GM19099 (cell line): ENCODE measurements around the gene BHLHE40.
A peak's percentile ranks its signal among the peaks of the same experiment; 100 is the strongest.

ENCODE experiments used
- POLR2A ChIP-seq: IDR thresholded peaks from 3 replicates; pipeline ENCODE4 v1.6.1; 2011; ENCODE audit warnings: low read depth; ENCODE audit not compliant: insufficient read length; ENCODE audit errors: extremely low read depth

Gene BHLHE40

GRCh38 chr3:4980229-4981203 is 1.3 kb downstream of the BHLHE40 start:
- TF ChIP-seq POLR2A: no peak

DNA sequence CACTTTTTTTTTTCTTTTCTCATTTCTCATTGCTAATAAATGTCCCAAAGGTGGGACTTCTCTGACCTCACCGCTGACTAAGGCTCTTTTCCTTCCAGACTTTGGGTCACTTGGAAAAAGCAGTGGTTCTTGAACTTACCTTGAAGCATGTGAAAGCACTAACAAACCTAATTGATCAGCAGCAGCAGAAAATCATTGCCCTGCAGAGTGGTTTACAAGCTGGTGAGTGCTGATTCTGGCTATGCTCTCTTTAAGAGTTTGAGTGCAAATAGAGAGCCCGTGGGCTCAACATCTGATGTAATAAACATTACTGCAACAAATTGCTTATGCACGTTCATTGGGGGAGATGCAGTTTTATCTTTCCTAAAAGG is 2.0 kb downstream of the BHLHE40 start:
- no peak for TF ChIP-seq POLR2A

- TF ChIP-seq POLR2A: no peak
Observed at GRCh38 chr3:4981665-4982494, 2.6 kb downstream of the BHLHE40 start.

- TF ChIP-seq POLR2A: no peak
Observed at GRCh38 chr3:4982773-4983738, 3.8 kb downstream of the BHLHE40 start.

- TF ChIP-seq POLR2A: peak; percentile 83
Observed at GRCh38 chr3:4983739-4984510, 4.7 kb downstream of the BHLHE40 start.

DNA sequence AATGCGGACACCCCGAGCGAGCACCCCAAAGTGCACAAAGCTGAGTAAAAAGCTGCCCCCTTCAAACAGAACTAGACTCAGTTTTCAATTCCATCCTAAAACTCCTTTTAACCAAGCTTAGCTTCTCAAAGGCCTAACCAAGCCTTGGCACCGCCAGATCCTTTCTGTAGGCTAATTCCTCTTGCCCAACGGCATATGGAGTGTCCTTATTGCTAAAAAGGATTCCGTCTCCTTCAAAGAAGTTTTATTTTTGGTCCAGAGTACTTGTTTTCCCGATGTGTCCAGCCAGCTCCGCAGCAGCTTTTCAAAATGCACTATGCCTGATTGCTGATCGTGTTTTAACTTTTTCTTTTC is 5.3 kb downstream of the BHLHE40 start:
- no peak for TF ChIP-seq POLR2A

- TF ChIP-seq POLR2A: peak; percentile 51
Observed at GRCh38 chr3:4985330-4986174, 6.3 kb downstream of the BHLHE40 start.

- no peak for TF ChIP-seq POLR2A
Observed at GRCh38 chr3:4986175-4986781, 7.0 kb downstream of the BHLHE40 start.

GRCh38 chr3:4986782-4987537 is 7.7 kb downstream of the BHLHE40 start:
- TF ChIP-seq POLR2A: peak; percentile 63

DNA sequence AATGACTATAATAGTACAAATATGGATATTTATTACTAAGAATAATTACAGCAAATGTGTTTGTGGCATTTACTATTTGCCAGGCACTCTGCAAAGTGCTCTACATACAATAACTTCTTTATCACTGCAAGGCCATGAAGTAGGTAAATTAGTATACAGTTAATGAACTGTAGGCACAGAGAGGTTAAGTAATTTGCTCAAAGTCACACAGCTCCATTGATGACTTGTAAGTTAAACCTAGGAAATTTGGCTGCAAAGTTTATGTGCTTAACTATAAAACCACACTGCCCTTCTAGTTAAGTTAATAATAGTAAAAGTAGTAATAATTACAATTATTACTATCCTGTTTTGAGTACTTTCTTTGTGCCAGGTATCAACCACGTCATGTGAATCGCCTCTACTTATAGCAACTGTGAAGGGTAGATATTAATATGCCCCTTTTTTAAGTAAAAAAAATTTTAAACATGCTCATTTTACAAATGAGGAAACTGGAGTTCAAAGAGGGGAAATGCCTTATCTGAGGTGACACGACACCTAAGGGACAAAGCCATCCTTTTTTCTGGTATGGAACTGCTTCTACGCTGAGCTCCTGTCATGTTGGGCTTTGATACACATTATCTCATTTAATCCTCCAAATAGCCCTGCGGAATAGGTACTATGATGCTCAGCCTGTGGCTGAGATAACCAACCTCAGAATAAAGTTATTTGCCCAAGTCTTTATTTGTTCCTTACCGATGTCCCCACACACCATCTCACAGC is 8.5 kb downstream of the BHLHE40 start:
- TF ChIP-seq POLR2A: no peak

GRCh38 chr3:4988983-4989834 is 10.0 kb downstream of the BHLHE40 start:
- TF ChIP-seq POLR2A: no peak

GRCh38 chr3:4990069-4990468 is 10.8 kb downstream of the BHLHE40 start:
- TF ChIP-seq POLR2A: no peak
